T-helper 17 cell (primary cell): ENCODE measurements around the gene TRIM46. TPM values are rescaled to one million over a fixed set of nuclear protein-coding genes. Genes with fewer than 3 reads are reported as not detected.

Experiments
- ATAC-seq: fragments of 150-1000 bp; cut with Tn5 transposase; 2 replicates; pipeline ENCODE4 v1.10.0; 2021; ENCODE audit warnings: mild to moderate bottlenecking, moderate library complexity
- DNase-seq, 3 donors: peaks; one replicate each; pipeline versions ENCODE4 v3.0.0 to v3.0.0-alpha.2; 2020 to 2021
- H3K9me3 ChIP-seq: one replicate; pipeline ENCODE4 v1.7.0; 2013; ENCODE audit warnings: low read length, mild to moderate bottlenecking; ENCODE audit not compliant: control insufficient read depth, poor library complexity, severe bottlenecking
- H3K27ac Mint-ChIP-seq: one replicate; pipeline ENCODE4 v1.8.0; 2022; ENCODE audit warnings: mild to moderate bottlenecking, moderate library complexity, mixed read lengths
- H3K27me3 Mint-ChIP-seq: one replicate; pipeline ENCODE4 v1.8.0; 2022; ENCODE audit warnings: mixed read lengths
- H3K36me3 Mint-ChIP-seq: one replicate; pipeline ENCODE4 v1.8.0; 2022; ENCODE audit warnings: low read depth, mixed read lengths
- H3K4me1 Mint-ChIP-seq: one replicate; pipeline ENCODE4 v1.8.0; 2022; ENCODE audit warnings: mild to moderate bottlenecking, mixed read lengths
- H3K4me3 Mint-ChIP-seq: one replicate; pipeline ENCODE4 v1.8.0; 2022; ENCODE audit warnings: mild to moderate bottlenecking, moderate library complexity, mixed read lengths
- total RNA-seq, 4 donors: library from RNA in 2 of 4; stranded (reverse) in 2 of 4; gene quantifications; one replicate each; pipeline ENCODE4 v1.2.3 and lab custom pipeline; 2022 to 2026

Gene TRIM46
- total RNA-seq, 2 donors from 2014 or later: 9.8 to 12.7 TPM

GRCh38 chr1:155170101-155170785, 3.4 kb upstream of the TRIM46 start:
- DNase-seq (no peak), ATAC-seq (no peak)
- Mint-ChIP-seq H3K4me3 (no peak overlapping the region), H3K27me3 (no peaks in the 10 kb centered on the region), H3K4me1 (peaks cover 47% of the 10 kb centered on the region), H3K36me3 (peaks cover 8% of the 10 kb centered on the region), H3K27ac (no peak overlapping the region)
- no peaks in the 10 kb centered on the region for H3K9me3 ChIP-seq

DNA sequence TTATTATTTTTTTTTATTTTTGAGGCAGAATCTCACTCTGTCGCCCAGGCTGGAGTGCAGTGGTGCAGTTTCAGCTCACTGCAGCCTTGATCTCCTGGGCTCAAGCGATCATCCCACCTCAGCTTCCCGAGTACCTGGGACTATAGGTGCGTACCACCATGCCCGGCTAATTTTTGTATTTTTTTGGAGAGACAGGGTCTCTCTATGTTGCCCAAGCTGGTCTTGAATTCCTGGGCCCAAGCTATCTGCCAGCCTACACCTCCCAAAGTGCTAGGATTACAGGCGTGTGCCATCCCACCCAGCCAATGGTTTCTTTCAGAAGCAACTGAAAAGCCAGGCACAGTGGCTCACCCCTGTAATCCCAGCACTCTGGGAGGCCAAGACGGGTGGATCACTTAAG, 2.8 kb upstream of the TRIM46 start:
- Mint-ChIP-seq H3K27ac (no peak overlapping the region), H3K27me3 (no peaks in the 10 kb centered on the region), H3K36me3 (peaks cover 8% of the 10 kb centered on the region), H3K4me3 (no peak overlapping the region), H3K4me1 (peaks cover 47% of the 10 kb centered on the region)
- ATAC-seq (no peak), DNase-seq (no peak)
- H3K9me3 ChIP-seq: no peaks in the 10 kb centered on the region

DNA sequence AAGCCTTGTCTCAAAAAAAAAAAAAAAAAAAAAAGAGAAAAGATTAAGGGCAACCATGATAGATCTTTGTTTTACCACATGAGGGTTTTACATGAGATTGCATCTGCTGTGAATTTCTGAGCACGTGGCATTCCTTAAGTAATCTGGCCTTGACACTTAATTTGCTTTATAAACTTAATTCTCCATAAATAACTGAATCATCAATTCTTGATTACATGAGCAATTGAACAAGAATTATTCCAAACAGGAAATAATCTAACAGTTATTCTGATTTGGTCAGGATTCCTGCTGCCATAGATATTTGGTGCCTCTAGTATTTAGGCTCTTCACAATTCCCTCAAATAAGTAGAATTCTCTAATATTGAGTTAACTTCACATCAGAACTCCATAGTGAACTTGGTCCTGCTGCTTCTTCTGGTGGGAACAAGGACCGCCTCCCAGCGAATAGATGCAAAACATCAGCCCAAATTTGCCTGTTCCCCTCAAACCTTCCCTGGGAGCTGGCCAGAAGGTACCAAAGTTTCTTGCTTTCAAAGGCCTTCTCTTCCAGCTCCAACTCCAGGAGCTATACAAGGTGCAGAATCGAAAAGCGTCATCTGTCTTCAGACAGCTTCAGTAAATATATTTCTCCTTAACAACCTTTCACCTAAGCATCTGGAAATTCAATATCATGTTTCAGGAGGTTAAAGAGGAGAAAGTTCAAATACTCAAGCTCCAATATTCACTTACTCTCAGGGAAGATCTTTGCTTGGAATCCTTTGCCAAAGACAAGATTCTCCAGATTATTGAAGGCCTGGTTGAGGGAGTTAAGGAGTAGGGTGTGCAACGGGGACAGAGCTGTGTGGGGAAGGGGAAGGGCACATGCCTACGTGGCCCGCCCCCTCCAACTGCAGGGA, 1.6 kb upstream of the TRIM46 start:
- H3K27ac Mint-ChIP-seq: peak overlapping the region; percentile 98
- H3K4me3 Mint-ChIP-seq: peak overlapping the region; percentile 99
- DNase-seq: no peak
- ATAC-seq: peak; percentile 31
- no peaks in the 10 kb centered on the region for H3K9me3 ChIP-seq
- H3K27me3 Mint-ChIP-seq: no peaks in the 10 kb centered on the region
- peaks cover 55% of the 10 kb centered on the region for H3K4me1 Mint-ChIP-seq
- peaks cover 8% of the 10 kb centered on the region for H3K36me3 Mint-ChIP-seq

- Mint-ChIP-seq H3K27ac (peak within 1 kb of the TSS; percentile 98), H3K4me1 (peaks cover 48% of the 10 kb centered on the region), H3K36me3 (peaks cover 8% of the 10 kb centered on the region), H3K27me3 (no peaks in the 10 kb centered on the region), H3K4me3 (peak within 1 kb of the TSS; percentile 99)
- DNase-seq (peak; percentile 89 to 93 (median 90)), ATAC-seq (peak; percentile 84)
- H3K9me3 ChIP-seq: no peaks in the 10 kb centered on the region
Measured at GRCh38 chr1:155172732-155173477, 744 bp upstream of the TRIM46 start, which contains the start of gene KRTCAP2. TSS of gene KRTCAP2 (minus strand) at chr1:155173304. CDS start at chr1:155173224, 80 bp downstream.

DNA sequence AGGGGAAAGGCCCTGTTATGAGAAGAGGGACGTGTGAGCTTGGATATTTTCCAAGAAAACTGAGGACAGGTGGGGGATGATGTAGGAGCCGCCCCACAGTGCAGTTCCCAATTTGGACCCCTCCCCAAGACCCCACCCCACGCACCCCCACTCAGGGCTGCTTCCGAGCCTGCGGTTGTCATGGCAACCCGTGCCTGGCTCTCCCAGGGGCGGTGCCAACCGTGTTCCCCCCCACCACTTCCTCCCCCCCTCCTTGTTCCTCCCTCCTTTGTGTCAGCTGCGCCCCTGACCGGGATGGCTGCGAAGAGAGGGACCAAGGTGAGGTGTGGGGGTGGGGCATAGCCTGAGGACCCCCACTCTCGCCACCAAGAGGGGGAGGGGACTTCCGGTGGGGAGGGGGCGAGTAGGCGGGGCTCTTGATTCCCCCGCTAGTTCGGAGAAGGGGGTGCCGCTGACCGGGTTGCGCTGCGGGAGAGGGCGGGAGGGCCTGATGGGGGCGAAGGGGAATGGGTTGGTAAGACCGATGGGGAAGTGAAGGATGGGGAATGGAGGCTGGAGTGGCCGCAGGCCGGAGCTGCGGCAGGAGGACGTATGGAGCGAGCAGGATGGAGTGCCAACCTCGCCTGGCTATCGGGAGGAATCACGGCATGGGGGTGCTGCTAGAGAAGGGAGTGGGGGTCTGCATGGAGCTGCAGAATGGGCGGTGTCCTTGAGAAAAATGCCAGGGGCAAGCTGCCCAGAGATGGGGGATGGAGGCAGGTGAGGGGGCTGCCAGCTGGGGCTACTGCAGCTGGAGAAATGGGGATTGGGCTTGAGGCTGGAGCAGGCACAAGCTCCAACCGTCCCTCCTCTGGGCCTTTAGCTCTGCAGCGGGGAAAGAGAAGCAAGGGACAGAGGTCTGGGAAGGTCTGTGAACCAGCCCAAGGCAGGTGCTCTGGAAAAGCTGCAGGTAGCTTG, 953 bp downstream of the TRIM46 start:
- peaks cover 40% of the 10 kb centered on the region for H3K4me1 Mint-ChIP-seq
- H3K9me3 ChIP-seq: no peaks in the 10 kb centered on the region
- peak overlapping the region; percentile 99 for H3K4me3 Mint-ChIP-seq
- H3K27me3 Mint-ChIP-seq: no peaks in the 10 kb centered on the region
- DNase-seq (peak; percentile 37 to 52 (median 39)), ATAC-seq (peak; percentile 8)
- H3K36me3 Mint-ChIP-seq: peaks cover 10% of the 10 kb centered on the region
- H3K27ac Mint-ChIP-seq: peak overlapping the region; percentile 98

GRCh38 chr1:155175281-155175926, 1.8 kb downstream of the TRIM46 start:
- ATAC-seq: no peak
- Mint-ChIP-seq H3K4me1 (peaks cover 38% of the 10 kb centered on the region), H3K36me3 (peaks cover 9% of the 10 kb centered on the region), H3K27me3 (no peaks in the 10 kb centered on the region), H3K27ac (peak overlapping the region; percentile 98), H3K4me3 (peak overlapping the region; percentile 99)
- H3K9me3 ChIP-seq: no peaks in the 10 kb centered on the region
- DNase-seq: no peak

DNA sequence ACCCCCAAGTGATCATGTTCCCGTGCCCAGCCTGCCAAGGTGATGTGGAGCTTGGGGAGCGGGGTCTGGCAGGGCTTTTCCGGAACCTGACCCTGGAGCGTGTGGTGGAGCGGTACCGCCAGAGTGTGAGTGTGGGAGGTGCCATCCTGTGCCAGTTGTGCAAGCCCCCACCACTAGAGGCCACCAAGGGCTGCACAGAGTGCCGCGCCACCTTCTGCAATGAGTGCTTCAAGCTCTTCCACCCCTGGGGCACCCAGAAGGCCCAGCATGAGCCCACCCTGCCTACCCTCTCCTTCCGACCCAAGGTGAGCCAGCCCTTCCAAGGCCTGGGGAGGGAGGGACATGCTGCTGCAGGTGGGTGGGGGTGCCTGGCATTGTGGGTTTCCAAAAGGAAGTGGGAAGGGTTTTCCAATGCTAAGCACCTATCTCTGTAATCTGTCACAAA, 2.3 kb downstream of the TRIM46 start:
- no peaks in the 10 kb centered on the region for H3K9me3 ChIP-seq
- H3K27ac Mint-ChIP-seq: peak overlapping the region; percentile 98
- H3K27me3 Mint-ChIP-seq: no peaks in the 10 kb centered on the region
- peak overlapping the region; percentile 45 for H3K4me3 Mint-ChIP-seq
- DNase-seq (no peak), ATAC-seq (peak; percentile 14)
- H3K4me1 Mint-ChIP-seq: peaks cover 37% of the 10 kb centered on the region
- peaks cover 9% of the 10 kb centered on the region for H3K36me3 Mint-ChIP-seq

- Mint-ChIP-seq H3K4me3 (peak overlapping the region; percentile 43), H3K36me3 (peaks cover 9% of the 10 kb centered on the region), H3K27me3 (no peaks in the 10 kb centered on the region), H3K4me1 (peaks cover 37% of the 10 kb centered on the region), H3K27ac (peak overlapping the region; percentile 98)
- ATAC-seq (peak; percentile 40), DNase-seq (peak; percentile 67 to 81 (median 69))
- no peaks in the 10 kb centered on the region for H3K9me3 ChIP-seq
Measured at GRCh38 chr1:155176544-155177071, 3.0 kb downstream of the TRIM46 start.

DNA sequence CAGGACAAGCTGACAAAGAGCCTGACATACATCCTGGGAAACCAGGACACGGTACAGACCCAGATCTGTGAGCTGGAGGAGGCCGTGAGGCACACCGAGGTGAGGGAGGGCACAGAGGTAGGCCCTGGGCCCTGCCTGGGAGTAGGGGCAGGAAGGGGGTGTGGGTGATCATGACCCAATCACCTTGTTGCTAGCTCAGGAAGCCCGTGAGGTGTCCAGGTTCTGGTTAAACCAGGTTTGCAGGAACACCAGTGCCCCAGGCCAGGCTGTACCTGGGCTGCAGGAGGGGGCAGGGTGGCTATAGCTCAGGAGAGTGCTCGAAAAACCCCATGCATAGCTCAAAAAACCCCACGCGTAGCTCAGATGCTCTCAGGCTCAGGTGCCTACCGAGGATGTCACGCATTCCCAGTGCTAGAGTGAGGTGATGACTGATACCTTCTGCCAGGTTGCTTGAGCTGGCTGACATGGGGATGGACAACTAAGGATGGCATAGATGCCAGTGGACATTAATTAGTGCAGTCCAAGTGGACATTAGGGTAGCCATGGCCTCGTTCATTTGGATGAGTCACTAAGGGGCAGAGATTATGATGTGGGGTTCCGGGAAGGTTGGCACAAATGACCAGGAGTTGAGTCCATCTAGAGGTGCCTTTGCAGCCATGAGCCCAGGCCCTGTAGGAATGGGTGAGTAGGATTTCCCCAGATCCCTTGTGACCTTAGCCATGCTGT, 3.7 kb downstream of the TRIM46 start:
- Mint-ChIP-seq H3K4me3 (no peak overlapping the region), H3K27me3 (no peaks in the 10 kb centered on the region), H3K4me1 (peaks cover 32% of the 10 kb centered on the region), H3K27ac (no peak overlapping the region), H3K36me3 (peaks cover 9% of the 10 kb centered on the region)
- no peak for DNase-seq
- H3K9me3 ChIP-seq: no peaks in the 10 kb centered on the region
- no peak for ATAC-seq

GRCh38 chr1:155177918-155178281, 4.3 kb downstream of the TRIM46 start:
- no peaks in the 10 kb centered on the region for H3K27me3 Mint-ChIP-seq
- peaks cover 9% of the 10 kb centered on the region for H3K36me3 Mint-ChIP-seq
- H3K9me3 ChIP-seq: no peaks in the 10 kb centered on the region
- no peak overlapping the region for H3K4me3 Mint-ChIP-seq
- H3K4me1 Mint-ChIP-seq: peaks cover 28% of the 10 kb centered on the region
- no peak for DNase-seq
- ATAC-seq: no peak
- no peak overlapping the region for H3K27ac Mint-ChIP-seq

DNA sequence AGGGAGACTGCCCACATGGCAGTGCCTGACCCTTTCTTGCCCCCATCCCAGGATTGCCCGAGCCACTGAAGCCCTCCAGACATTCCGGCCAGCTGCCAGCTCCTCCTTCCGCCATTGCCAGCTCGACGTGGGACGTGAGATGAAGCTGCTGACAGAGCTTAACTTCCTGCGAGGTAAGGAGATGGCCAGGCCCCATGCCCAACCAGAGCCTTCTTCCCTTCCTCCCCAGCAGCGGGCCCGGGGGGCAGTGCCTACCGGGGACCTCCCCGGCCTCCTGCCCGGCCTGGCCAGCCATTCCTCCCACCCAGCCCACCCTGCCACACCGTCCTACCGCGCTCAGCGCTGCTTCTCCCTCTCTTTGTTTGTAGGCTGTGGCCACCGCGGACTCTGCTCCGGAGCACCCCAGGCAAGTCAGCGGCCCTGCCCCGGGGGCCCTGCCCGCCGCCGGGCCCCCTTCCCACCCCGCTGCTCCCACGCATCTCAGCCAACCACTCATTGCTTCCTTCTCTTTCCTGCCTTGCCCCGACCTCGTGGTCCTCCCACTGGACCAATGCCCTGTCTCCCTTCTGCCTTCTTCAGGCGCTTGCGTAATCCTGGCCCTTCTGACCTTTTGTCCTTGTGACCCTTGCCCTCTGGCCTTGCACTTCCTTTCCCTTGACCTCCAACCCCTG, 4.9 kb downstream of the TRIM46 start:
- ATAC-seq (no peak), DNase-seq (no peak)
- Mint-ChIP-seq H3K4me1 (peaks cover 26% of the 10 kb centered on the region), H3K36me3 (peaks cover 12% of the 10 kb centered on the region), H3K27me3 (no peaks in the 10 kb centered on the region), H3K4me3 (no peak overlapping the region), H3K27ac (no peak overlapping the region)
- no peaks in the 10 kb centered on the region for H3K9me3 ChIP-seq
